CD4-positive, alpha-beta T cell treated with Interleukin-4 for 1 hour (primary cell): Measurements from ENCODE around the gene TMEM169.

Experiments used
- DNase-seq, 2 donors: peaks; one replicate each; pipeline ENCODE4 v3.0.0-alpha.2; 2020 to 2022

TMEM169 gene

GRCh38 chr2:216081487-216082116 lies at the start of gene TMEM169, which contains the start of gene PECR:
Gene TMEM169, plus strand, starts transcription at chr2:216081919. Its CDS starts 14,045 bp downstream, at chr2:216095964.
Gene PECR, minus strand, starts transcription at chr2:216081809. Its CDS starts 68 bp downstream, at chr2:216081741.
- DNase-seq = peak; percentile 67 to 72

GRCh38 chr2:216031960-216032689 lies 49.6 kb upstream of the TMEM169 start:
- no peak for DNase-seq

- DNase-seq = no peak
Observed at GRCh38 chr2:216033403-216033802, 48.3 kb upstream of the TMEM169 start.

- DNase-seq = peak; percentile 70 to 77
Observed at GRCh38 chr2:216034065-216034464, 47.7 kb upstream of the TMEM169 start.

GRCh38 chr2:216039918-216040317 lies 41.8 kb upstream of the TMEM169 start:
- DNase-seq = no peak

GRCh38 chr2:216041438-216041837 lies 40.3 kb upstream of the TMEM169 start:
- DNase-seq = no peak

- no peak for DNase-seq
Observed at GRCh38 chr2:216043949-216044348, 37.8 kb upstream of the TMEM169 start.

- DNase-seq = no peak
Observed at GRCh38 chr2:216044883-216045486, 36.7 kb upstream of the TMEM169 start.

- no peak for DNase-seq
Observed at GRCh38 chr2:216047397-216047796, 34.3 kb upstream of the TMEM169 start.

- no peak for DNase-seq
Observed at GRCh38 chr2:216049452-216049851, 32.3 kb upstream of the TMEM169 start.

- no peak for DNase-seq
Observed at GRCh38 chr2:216051350-216051749, 30.4 kb upstream of the TMEM169 start.

- no peak for DNase-seq
Observed at GRCh38 chr2:216052420-216052819, 29.3 kb upstream of the TMEM169 start.

- no peak for DNase-seq
Observed at GRCh38 chr2:216055680-216056079, 26.0 kb upstream of the TMEM169 start.

- no peak for DNase-seq
Observed at GRCh38 chr2:216056739-216057138, 25.0 kb upstream of the TMEM169 start.

- peak; percentile 67 to 77 for DNase-seq
Observed at GRCh38 chr2:216057688-216058193, 24.0 kb upstream of the TMEM169 start.

- peak in 1 of 2 donors; percentile 35 for DNase-seq
Observed at GRCh38 chr2:216059233-216059834, 22.4 kb upstream of the TMEM169 start.

- no peak for DNase-seq
Observed at GRCh38 chr2:216064014-216064630, 17.6 kb upstream of the TMEM169 start.

- no peak for DNase-seq
Observed at GRCh38 chr2:216064665-216065064, 17.1 kb upstream of the TMEM169 start.

- DNase-seq = no peak
Observed at GRCh38 chr2:216066230-216066629, 15.5 kb upstream of the TMEM169 start.

- no peak for DNase-seq
Observed at GRCh38 chr2:216069028-216069427, 12.7 kb upstream of the TMEM169 start.

GRCh38 chr2:216070195-216070594 lies 11.5 kb upstream of the TMEM169 start:
- no peak for DNase-seq

GRCh38 chr2:216071111-216071851 lies 10.4 kb upstream of the TMEM169 start:
- DNase-seq = no peak
